GM23338 (cell line): Measurements from ENCODE around the gene XYLT1. TPM values are rescaled to one million over a fixed set of nuclear protein-coding genes. Genes with fewer than 3 reads are reported as not detected.

ENCODE experiments used
- ATAC-seq: fragments of 200-7000 bp; cut with Tn5 transposase; 3 replicates; pipeline ENCODE4 v1.9.1; 2020
- DNase-seq: peaks from one replicate; pipeline ENCODE4 v3.0.0-alpha.2; 2015; ENCODE audit warnings: low spot score
- H2AFZ ChIP-seq: fragments of 200-600 bp; sonication (generic); 2 replicates; pipeline ENCODE4 v1.8.0; 2016; ENCODE audit warnings: antibody characterized with exemption, mild to moderate bottlenecking, moderate library complexity
- H3F3A ChIP-seq: fragments of 200-600 bp; sonication (generic); replicated peaks from 2 replicates; pipeline ENCODE4 v1.8.0; 2017; ENCODE audit warnings: antibody characterized with exemption, mixed run types, low read depth
- H3K27ac ChIP-seq: fragments of 200-600 bp; sonication (generic); 2 replicates; pipeline ENCODE4 v1.6.1; 2016; ENCODE audit warnings: low read depth
- H3K27me3 ChIP-seq: fragments of 200-600 bp; sonication (generic); 2 replicates; pipeline ENCODE4 v1.8.0; 2016; ENCODE audit warnings: mild to moderate bottlenecking, mixed run types, moderate library complexity; ENCODE audit not compliant: insufficient read depth
- H3K36me3 ChIP-seq: fragments of 200-600 bp; sonication (generic); 2 replicates; pipeline ENCODE4 v1.8.0; 2016; ENCODE audit warnings: mild to moderate bottlenecking; ENCODE audit not compliant: insufficient read depth
- H3K4me1 ChIP-seq: fragments of 200-600 bp; sonication (generic); 2 replicates; pipeline ENCODE4 v1.8.0; 2016; ENCODE audit warnings: mild to moderate bottlenecking, moderate library complexity; ENCODE audit not compliant: insufficient read depth
- H3K4me2 ChIP-seq: fragments of 200-600 bp; sonication (generic); 2 replicates; pipeline ENCODE4 v1.7.1; 2017; ENCODE audit warnings: mixed run types
- H3K4me3 ChIP-seq: fragments of 200-600 bp; sonication (generic); 2 replicates; pipeline ENCODE4 v1.6.1; 2016; ENCODE audit warnings: mixed run types
- H3K79me2 ChIP-seq: fragments of 200-600 bp; sonication (generic); replicated peaks from 2 replicates; pipeline ENCODE4 v1.8.0; 2017; ENCODE audit warnings: mild to moderate bottlenecking; ENCODE audit not compliant: insufficient read depth
- H3K9me2 ChIP-seq: fragments of 200-600 bp; sonication (generic); 2 replicates; pipeline ENCODE4 v1.8.0; 2017; ENCODE audit not compliant: insufficient read depth
- H4K20me1 ChIP-seq: fragments of 200-600 bp; sonication (generic); replicated peaks from 2 replicates; pipeline ENCODE4 v1.8.0; 2017; ENCODE audit warnings: mild to moderate bottlenecking; ENCODE audit not compliant: insufficient read depth
- H3K27ac Mint-ChIP-seq: 2 replicates; pipeline ENCODE4 v1.8.0; 2020; ENCODE audit warnings: inconsistent platforms, mild to moderate bottlenecking, moderate library complexity, mixed read lengths
- H3K27me3 Mint-ChIP-seq: 3 replicates; pipeline ENCODE4 v1.8.0; 2022; ENCODE audit warnings: low read depth, mild to moderate bottlenecking, moderate library complexity, mixed read lengths, inconsistent platforms; ENCODE audit not compliant: insufficient read depth, poor library complexity
- H3K36me3 Mint-ChIP-seq: 3 replicates; pipeline ENCODE4 v1.8.0; 2021; ENCODE audit warnings: low read depth, mild to moderate bottlenecking, inconsistent platforms, moderate library complexity, mixed read lengths
- H3K4me1 Mint-ChIP-seq: 3 replicates; pipeline ENCODE4 v1.8.0; 2020; ENCODE audit warnings: mild to moderate bottlenecking, inconsistent platforms, mixed read lengths
- H3K4me3 Mint-ChIP-seq: 3 replicates; pipeline ENCODE4 v1.8.0; 2021; ENCODE audit warnings: moderate library complexity, mild to moderate bottlenecking, inconsistent platforms, mixed read lengths
- H3K9me3 Mint-ChIP-seq: 3 replicates; pipeline ENCODE4 v1.8.0; 2020; ENCODE audit warnings: moderate library complexity, mild to moderate bottlenecking, inconsistent platforms, mixed read lengths
- EZH2phosphoT487 ChIP-seq: fragments of 200-600 bp; sonication (generic); IDR thresholded peaks from one replicate; pipeline ENCODE4 v1.8.1; 2018; ENCODE audit warnings: antibody characterized with exemption; ENCODE audit not compliant: unreplicated experiment
- STAT1 ChIP-seq: IDR thresholded peaks from one replicate; pipeline ENCODE4 v1.6.1; 2016; ENCODE audit warnings: antibody characterized with exemption; ENCODE audit not compliant: unreplicated experiment
- polyA plus RNA-seq: library from polyadenylated mRNA; unstranded; fragments of >200 nt; fragmentation: Nextera tagmentation; extraction: Ambion mirVana; gene quantifications from 2 replicates; pipeline ENCODE4 v1.2.1, GENCODE V29; 2016
- total RNA-seq: library from RNA; depleted of rRNA; stranded (reverse); fragments of >200 nt; shearing (Covaris generic); gene quantifications from 2 replicates; pipeline ENCODE4 v1.2.3, GENCODE V29; 2014
- TF ChIP-seq, protein P1 (sequence below): fragments of 250-450 bp; sonication (Bioruptor Pico); IDR thresholded peaks from 2 replicates; pipeline ENCODE4 v1.5.0; 2020; ENCODE audit warnings: mild to moderate bottlenecking, moderate library complexity
- TF ChIP-seq, protein P2 (sequence below): IDR thresholded peaks from 2 replicates; pipeline ENCODE4 v1.6.1; 2016; ENCODE audit warnings: antibody characterized with exemption
- TF ChIP-seq, protein P3 (sequence below): IDR thresholded peaks from one replicate; pipeline ENCODE4 v1.6.1; 2018; ENCODE audit warnings: antibody characterized with exemption; ENCODE audit not compliant: unreplicated experiment

The XYLT1 gene
- total and polyA plus RNA-seq, 2 experiments from 2014 or later: 3.5 to 24.7 TPM

DNA sequence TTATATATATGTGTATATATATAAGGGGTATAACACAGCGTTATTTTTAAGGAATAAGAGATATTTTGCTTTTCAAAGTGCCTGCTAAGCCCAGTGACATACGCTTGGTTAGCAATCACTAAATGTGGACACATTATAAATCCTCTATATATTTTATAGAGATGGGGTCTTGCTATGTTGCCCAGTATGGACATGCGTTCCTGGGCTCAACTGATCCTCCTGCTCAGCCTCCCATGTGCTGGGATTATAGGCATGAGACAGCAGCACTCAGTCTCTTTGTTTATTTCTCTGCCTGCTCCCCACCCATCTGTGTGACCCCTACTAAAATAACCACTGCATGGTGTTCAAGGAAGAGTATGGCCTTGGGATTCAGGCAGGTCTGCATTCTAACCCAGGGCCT lies 63.4 kb downstream of the XYLT1 start:
- Mint-ChIP-seq H3K27me3 (peaks cover 3% of the 10 kb centered on the region), H3K4me3 (no peak overlapping the region), H3K4me1 (peaks cover 22% of the 10 kb centered on the region), H3K9me3 (peaks cover 4% of the 10 kb centered on the region; the same call in 2 of the 3 replicates), H3K27ac (0 out of 2 replicates have a peak overlapping the region, but pooled peaks have one; percentile 70), H3K36me3 (peaks cover 15% of the 10 kb centered on the region)
- Histone ChIP-seq H3K4me2 (no peak overlapping the region), H3F3A (no peaks in the 10 kb centered on the region), H4K20me1 (no peaks in the 10 kb centered on the region), H3K36me3 (no peaks in the 10 kb centered on the region), H3K4me1 (peaks cover 4% of the 10 kb centered on the region), H3K4me3 (no peak overlapping the region), H2AFZ (no peak overlapping the region), H3K27me3 (no peaks in the 10 kb centered on the region), H3K9me2 (no peaks in the 10 kb centered on the region), H3K27ac (no peak overlapping the region), H3K79me2 (peaks cover 36% of the 10 kb centered on the region)
- ATAC-seq: no peak
- no peak for DNase-seq
- TF ChIP-seq STAT1 (no peak), EZH2phosphoT487 (no peak)
- TF ChIP-seq, protein P1, sequence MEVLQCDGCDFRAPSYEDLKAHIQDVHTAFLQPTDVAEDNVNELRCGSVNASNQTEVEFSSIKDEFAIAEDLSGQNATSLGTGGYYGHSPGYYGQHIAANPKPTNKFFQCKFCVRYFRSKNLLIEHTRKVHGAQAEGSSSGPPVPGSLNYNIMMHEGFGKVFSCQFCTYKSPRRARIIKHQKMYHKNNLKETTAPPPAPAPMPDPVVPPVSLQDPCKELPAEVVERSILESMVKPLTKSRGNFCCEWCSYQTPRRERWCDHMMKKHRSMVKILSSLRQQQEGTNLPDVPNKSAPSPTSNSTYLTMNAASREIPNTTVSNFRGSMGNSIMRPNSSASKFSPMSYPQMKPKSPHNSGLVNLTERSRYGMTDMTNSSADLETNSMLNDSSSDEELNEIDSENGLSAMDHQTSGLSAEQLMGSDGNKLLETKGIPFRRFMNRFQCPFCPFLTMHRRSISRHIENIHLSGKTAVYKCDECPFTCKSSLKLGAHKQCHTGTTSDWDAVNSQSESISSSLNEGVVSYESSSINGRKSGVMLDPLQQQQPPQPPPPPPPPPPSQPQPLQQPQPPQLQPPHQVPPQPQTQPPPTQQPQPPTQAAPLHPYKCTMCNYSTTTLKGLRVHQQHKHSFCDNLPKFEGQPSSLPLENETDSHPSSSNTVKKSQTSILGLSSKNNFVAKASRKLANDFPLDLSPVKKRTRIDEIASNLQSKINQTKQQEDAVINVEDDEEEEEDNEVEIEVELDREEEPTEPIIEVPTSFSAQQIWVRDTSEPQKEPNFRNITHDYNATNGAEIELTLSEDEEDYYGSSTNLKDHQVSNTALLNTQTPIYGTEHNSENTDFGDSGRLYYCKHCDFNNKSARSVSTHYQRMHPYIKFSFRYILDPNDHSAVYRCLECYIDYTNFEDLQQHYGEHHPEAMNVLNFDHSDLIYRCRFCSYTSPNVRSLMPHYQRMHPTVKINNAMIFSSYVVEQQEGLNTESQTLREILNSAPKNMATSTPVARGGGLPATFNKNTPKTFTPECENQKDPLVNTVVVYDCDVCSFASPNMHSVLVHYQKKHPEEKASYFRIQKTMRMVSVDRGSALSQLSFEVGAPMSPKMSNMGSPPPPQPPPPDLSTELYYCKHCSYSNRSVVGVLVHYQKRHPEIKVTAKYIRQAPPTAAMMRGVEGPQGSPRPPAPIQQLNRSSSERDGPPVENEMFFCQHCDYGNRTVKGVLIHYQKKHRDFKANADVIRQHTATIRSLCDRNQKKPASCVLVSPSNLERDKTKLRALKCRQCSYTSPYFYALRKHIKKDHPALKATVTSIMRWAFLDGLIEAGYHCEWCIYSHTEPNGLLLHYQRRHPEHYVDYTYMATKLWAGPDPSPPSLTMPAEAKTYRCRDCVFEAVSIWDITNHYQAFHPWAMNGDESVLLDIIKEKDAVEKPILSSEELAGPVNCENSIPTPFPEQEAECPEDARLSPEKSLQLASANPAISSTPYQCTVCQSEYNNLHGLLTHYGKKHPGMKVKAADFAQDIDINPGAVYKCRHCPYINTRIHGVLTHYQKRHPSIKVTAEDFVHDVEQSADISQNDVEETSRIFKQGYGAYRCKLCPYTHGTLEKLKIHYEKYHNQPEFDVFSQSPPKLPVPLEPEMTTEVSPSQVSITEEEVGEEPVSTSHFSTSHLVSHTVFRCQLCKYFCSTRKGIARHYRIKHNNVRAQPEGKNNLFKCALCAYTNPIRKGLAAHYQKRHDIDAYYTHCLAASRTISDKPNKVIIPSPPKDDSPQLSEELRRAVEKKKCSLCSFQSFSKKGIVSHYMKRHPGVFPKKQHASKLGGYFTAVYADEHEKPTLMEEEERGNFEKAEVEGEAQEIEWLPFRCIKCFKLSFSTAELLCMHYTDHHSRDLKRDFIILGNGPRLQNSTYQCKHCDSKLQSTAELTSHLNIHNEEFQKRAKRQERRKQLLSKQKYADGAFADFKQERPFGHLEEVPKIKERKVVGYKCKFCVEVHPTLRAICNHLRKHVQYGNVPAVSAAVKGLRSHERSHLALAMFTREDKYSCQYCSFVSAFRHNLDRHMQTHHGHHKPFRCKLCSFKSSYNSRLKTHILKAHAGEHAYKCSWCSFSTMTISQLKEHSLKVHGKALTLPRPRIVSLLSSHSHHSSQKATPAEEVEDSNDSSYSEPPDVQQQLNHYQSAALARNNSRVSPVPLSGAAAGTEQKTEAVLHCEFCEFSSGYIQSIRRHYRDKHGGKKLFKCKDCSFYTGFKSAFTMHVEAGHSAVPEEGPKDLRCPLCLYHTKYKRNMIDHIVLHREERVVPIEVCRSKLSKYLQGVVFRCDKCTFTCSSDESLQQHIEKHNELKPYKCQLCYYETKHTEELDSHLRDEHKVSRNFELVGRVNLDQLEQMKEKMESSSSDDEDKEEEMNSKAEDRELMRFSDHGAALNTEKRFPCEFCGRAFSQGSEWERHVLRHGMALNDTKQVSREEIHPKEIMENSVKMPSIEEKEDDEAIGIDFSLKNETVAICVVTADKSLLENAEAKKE (CRISPR knock-in tag): no peak
- TF ChIP-seq, protein P2, sequence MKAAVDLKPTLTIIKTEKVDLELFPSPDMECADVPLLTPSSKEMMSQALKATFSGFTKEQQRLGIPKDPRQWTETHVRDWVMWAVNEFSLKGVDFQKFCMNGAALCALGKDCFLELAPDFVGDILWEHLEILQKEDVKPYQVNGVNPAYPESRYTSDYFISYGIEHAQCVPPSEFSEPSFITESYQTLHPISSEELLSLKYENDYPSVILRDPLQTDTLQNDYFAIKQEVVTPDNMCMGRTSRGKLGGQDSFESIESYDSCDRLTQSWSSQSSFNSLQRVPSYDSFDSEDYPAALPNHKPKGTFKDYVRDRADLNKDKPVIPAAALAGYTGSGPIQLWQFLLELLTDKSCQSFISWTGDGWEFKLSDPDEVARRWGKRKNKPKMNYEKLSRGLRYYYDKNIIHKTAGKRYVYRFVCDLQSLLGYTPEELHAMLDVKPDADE: no peak
- TF ChIP-seq, protein P3, sequence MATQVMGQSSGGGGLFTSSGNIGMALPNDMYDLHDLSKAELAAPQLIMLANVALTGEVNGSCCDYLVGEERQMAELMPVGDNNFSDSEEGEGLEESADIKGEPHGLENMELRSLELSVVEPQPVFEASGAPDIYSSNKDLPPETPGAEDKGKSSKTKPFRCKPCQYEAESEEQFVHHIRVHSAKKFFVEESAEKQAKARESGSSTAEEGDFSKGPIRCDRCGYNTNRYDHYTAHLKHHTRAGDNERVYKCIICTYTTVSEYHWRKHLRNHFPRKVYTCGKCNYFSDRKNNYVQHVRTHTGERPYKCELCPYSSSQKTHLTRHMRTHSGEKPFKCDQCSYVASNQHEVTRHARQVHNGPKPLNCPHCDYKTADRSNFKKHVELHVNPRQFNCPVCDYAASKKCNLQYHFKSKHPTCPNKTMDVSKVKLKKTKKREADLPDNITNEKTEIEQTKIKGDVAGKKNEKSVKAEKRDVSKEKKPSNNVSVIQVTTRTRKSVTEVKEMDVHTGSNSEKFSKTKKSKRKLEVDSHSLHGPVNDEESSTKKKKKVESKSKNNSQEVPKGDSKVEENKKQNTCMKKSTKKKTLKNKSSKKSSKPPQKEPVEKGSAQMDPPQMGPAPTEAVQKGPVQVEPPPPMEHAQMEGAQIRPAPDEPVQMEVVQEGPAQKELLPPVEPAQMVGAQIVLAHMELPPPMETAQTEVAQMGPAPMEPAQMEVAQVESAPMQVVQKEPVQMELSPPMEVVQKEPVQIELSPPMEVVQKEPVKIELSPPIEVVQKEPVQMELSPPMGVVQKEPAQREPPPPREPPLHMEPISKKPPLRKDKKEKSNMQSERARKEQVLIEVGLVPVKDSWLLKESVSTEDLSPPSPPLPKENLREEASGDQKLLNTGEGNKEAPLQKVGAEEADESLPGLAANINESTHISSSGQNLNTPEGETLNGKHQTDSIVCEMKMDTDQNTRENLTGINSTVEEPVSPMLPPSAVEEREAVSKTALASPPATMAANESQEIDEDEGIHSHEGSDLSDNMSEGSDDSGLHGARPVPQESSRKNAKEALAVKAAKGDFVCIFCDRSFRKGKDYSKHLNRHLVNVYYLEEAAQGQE: no peak
